Stimulated activated CD4-positive, alpha-beta T cell treated with anti-CD3 and anti-CD28 coated beads, TNF-alpha, amount 100 ng/mL, for 4 hours (primary cell): Measurements from ENCODE around the gene WFS1.

Source experiments
- DNase-seq, 3 experiments: peaks; one replicate each; pipeline ENCODE4 v3.0.0-alpha.2; 2020; ENCODE audit warnings: low read depth in 3 of 3

WFS1 gene

DNA sequence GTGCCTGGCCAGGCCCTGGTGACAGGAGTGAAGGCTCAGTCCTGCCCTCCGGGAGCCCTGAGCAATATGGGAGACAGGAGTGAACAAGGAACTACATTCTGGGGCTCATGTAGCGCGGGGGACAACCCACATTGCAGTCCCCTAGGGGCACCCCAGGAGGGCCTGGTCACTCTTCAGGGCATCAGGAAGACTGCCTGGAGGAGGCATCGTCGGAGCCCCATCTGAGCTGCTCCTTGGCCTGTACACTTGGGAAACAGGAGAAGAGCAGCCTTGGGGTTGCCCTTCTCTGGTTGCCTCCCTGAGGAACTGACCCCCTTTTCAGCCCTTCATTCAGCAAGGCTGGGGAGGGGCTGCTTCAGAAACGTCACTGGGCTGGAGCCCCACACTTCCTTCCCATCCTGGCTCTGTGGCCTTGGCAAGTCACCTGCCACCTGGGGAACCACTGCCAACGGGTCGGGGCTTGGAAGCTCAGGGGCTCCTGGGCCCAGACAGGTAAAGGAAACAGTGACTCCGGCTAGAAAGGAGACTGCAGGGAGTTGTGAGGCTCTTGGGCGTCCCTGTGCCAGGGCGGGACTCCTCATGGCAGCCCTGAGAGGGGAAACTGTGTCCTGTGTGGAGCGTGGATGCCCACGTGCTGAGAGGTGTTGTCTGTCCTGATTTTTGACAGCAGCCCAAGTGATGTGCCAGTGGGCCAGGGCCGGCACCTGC lies 10.1 kb downstream of the WFS1 start:
- DNase-seq, result no peak

DNA sequence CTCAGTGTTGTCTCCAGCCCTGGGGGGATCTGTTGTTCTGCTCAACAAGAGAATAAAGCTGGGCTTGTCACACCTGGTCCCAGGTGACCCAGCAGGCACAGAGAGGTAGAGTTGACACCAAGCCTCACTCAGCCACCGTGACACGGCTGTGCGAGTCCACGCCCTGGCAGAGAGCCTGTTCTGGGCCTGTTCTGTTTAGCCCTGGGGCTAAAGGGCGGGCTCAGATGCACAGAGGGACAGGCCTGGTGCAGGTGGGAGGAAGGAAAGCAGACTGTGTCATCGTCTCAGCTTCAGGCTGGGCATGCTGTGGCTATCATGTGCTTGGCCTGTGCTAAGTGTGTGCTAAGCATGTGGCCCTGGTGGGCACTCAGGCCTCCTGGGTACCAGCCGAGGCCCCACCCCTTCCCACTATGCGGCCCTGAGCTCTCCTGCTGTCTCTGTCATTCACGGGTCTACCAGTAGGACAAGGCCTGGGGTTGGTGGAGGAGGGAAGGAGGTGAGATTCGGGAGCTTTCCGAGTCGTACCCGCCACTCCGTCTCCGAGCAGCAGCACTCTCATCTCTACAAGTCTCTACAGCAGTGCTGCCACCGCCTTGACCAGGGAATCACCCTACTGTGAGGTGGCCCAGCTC lies 10.8 kb downstream of the WFS1 start:
- DNase-seq, result no peak

DNA sequence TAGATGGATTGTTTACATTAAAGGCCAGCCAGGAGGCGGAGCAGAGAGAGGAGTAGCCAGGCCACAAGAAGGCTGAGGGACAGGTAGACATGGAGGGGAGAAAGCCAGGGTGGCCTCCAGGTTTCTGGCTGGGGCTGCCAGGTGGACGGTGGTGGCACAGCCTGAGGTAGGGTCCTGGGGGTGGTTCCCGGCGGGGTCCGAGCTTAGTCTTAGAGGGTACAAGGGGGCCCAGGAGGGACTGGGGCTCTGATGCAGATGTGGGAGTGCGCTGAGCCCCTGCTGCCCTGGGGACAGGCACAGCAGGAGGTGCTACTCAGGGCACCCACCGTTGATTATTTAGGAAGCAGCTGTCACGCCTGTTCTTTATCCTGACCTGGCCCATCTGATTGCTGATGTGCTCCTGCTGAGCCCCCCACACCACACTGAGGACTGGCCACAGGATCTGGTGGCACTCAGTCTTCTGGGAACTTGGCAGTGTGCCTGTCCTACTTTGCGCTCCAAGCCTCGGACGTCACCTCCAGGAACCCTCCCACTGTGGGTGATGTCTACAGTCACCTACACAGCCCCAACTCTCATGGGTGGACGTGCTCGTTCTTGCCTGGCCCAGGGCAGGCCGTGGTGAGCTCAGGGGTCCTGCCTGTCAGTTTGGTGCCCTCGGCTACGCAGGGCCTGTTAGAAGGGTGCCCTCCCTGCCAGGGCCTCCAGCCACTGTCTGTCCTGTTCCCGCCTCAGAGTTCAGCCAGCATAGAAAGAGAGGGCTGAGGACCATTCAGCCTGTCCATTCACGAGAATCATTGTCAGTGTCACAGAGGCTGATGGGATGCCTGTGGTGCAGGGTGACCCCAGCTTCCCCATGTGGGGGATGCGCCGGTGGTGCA lies 12.0 kb downstream of the WFS1 start:
- DNase-seq, result no peak

DNA sequence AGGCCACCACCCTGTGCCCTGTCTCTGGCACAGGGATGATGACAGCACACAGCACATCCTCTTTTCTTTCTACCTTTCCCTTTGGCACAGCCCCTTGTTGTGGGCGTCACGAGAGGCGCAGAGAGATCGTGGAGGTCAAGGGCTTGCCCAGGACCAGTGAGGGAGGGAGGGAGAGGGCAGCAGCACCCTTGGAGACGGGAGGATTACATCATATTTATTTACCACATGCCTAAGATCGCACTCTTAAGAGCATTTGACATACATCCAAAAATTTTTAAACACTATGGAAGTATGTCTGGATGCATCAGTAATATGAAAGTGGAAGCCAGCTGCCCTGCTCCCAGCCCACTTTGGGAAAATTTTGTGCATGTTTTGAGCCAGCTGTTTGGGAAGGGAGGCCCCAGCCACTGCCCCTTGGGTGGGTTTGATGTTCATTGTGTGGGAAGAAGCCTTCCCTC lies 12.7 kb downstream of the WFS1 start:
- DNase-seq, result no peak

DNA sequence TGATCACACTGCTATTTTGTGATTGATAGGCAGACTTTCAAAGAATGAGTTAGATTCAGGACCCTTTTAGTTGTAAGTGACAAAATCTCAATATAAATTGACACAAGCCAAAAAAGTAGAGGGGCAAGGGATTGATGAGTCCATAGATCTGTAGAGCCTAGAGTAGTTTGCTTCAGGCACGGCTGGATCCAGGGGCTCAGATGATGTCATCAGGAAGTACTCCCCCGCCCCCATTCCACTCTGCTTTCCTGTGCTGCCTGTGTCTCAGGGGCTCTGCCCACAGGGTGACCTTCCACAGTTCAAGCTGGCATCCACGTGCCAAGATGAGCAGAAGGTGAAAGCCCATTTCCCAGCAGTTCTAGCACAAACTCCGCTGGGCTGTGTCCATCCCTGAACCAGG lies 13.6 kb downstream of the WFS1 start:
- DNase-seq, result no peak

DNA sequence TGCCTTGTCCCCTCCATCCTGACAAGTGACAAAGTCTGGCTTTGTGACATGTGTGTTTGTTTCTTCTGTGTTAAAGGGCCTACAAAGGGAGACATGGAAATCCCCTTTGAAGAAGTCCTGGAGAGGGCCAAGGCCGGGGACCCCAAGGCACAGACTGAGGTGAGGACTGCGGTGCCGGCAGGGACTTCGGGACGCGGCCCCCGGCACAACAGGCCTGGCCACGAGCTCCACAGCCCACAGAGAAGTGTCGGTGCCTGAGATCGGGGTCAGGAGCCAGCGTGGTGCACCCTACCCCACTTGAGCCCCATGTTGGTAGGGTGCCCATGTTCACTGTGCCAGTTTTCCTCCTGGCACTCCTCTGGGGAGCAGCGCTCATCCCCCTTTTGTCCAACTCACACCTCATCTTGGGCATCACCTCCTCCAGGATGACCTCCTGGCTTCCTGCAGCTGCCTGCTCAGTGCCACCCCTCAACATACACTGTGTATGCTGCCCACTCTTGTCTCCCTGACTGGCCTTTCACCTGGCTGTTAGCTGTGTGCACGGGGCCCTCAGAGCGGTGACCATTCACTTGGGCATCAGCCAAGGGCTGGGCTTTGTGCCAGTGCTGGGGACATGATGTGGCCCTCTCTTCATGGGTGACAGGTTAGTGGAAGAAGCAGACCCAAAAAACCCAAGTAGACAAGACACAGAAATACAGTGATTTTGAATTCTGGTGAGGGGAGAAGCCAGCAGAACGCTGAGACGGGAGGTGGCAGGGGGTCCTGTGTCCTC lies 17.6 kb downstream of the WFS1 start:
- DNase-seq, result no peak

DNA sequence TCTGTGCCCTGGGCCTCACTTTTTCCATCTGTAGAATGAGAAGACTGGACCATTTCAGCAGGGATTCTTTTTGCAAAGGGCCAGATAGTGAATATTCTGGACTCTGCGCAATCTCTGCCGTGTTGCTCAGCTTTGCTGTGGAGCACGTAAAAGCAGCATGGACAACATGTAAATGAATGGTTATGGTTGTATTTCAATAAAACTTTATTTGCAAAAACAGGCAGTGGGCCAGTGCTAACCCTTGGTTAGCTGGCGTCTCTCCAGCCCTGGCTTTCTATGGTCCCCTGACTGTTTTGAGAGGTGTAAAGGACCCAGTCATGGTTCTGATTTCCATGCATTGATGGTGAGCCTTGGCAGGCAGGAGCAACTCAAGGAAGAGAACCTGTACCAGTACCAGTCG lies 18.7 kb downstream of the WFS1 start:
- no peak for DNase-seq

DNA sequence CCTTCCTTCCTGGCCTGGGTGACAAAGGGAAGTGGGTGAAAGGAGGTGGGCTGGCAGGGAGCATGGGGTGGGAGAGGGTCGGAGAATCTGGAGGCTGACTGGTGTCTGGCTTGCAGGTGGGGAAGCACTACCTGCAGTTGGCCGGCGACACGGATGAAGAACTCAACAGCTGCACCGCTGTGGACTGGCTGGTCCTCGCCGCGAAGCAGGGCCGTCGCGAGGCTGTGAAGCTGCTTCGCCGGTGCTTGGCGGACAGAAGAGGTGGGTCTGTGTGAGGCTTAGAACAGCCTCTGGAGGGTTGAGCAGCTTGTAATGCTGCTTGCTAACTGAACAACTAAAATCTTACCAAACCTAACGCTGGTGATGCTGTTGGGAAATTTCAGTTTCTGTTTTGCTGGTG lies 19.2 kb downstream of the WFS1 start:
- no peak for DNase-seq

DNA sequence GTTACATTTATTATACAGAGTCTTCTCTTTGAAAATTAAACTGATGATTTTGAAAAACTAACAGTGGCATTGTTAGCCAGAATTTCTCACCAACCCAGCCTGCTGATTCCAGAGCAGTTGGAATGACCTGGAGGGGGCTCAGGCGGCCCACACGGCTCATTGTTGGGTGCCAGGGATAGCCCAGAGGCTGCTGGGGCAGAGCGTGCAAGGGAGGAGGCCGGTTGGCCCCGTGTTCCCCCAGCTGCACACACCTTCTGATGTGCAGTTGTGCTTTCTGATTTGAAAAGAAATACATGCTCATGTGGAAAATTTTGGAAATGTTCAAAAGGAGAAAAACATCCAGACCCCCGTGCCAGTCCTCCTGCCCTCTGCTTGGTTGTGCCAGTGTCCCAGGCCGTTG lies 20.6 kb downstream of the WFS1 start:
- no peak for DNase-seq

DNA sequence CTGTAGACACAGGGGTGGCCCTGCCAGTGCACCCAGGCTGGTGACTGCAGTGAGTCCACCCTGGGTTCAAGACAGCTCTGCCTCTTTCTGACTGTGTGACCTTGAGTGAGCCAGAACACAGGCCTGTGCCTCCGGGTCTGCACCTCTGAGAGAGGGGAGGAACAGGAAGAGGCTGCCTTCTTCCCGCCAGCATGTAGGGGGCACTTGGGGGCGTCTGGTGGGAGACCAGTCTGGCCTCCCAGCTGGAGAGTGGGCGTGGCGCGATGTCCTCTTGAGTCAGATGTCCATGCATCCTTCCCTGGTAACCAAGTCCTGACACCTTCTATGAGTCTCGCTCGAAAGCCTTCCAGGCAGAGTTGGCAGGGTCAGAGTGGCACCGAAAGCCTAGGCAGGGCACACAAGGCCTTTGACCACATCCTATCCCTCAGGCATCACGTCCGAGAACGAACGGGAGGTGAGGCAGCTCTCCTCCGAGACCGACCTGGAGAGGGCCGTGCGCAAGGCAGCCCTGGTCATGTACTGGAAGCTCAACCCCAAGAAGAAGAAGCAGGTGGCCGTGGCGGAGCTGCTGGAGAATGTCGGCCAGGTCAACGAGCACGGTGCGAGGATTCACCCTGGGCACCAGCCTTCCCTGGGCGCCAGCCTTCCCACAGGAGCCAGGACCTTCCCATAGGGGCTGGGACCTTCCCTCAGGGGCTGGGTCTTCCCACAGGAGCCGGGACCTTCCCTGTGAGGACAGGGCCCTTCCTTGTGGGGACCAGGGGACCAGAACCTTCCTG lies 21.3 kb downstream of the WFS1 start:
- DNase-seq, result no peak

DNA sequence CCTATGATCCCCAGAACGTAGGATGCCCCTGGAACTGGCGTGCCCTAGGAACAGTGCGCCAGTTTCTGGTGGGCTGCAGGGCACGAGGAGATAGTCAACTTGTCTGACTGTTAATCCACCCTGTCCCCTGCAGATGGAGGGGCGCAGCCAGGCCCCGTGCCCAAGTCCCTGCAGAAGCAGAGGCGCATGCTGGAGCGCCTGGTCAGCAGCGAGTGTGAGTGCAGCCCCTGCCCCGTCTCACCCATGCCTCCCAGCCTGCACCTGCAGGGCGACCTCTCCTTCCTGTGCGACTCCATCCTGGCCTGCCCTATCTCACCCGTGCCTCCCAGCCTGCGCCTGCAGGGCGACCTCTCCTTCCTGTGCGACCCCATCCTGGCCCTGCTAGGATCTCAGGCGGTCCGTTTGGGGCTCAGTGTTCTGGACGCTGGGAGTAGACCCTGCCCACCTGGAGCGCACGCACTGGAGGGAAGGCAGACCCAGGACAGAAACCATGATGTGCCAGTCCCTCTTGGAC lies 22.2 kb downstream of the WFS1 start:
- DNase-seq, result no peak

DNA sequence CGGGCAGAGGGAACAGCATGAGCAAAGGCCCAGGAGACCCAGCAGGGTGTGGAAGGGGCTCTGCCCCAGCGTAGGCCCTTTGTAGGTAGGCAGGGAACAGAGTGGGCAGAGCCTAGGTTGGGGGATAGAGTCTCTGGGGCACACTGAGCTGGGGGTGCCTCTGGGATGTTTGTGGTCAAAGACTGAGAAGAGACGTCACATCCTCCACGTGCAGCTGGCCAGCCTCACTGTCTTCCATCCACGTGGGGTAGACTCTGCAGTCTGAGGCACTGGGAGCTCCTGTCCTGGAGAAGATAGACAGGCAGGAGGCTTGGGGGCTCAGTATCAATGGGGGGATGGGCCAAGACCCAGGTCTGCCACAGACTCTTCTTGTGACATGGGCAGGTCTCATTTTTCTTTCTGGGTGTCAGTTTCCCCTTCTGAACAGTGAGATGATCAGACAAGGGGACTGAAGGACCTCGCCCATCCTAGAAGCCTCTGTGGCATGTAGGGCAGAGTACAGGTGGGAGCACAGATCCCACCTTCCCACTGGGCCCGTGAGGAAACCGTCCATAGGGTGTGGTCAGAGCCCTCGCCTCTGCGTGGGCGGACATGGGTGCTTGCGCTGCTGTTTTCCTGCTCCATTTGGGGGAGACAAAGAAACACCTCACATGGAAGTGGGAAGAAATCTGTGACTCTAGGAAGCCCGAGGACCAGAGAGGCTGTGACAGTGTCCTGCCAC lies 22.9 kb downstream of the WFS1 start:
- no peak for DNase-seq

DNA sequence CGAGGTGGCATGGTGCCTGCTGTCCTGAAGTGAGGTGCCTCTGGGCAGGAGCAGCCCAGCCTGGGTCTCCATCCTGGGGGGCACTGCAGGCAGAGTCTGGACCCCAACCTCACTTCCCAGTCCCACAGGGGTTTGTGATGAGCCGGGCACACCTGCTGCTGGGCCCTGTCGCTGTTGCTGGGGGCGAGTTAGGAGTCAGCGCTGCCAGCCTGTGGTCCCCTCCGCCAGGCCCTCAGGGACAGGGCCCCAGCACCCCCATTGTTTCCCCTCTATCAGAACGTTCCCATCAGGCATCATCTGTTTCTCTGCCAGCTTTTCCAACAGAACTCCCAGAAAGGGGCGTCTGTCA lies 23.4 kb downstream of the WFS1 start:
- DNase-seq, result no peak

DNA sequence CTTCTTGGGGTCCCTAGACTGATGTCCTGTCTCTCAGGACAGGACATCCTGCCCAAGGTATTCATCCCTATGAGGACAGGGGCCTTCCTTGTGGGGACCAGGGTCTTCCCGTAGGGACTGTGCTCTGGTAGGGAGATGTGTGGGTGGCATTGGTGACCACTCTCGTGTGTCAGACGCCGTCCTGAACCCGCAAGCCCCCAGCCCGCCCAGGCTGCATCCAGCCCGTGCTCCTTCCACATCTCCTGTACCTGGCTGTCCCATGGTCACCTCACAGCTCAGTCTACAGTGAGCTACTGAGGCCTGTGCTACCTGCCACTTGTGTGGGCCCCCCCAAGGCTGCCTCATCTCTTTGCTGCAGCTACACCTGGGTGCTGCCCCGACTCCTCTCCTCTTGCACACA lies 24.0 kb downstream of the WFS1 start:
- no peak for DNase-seq

DNA sequence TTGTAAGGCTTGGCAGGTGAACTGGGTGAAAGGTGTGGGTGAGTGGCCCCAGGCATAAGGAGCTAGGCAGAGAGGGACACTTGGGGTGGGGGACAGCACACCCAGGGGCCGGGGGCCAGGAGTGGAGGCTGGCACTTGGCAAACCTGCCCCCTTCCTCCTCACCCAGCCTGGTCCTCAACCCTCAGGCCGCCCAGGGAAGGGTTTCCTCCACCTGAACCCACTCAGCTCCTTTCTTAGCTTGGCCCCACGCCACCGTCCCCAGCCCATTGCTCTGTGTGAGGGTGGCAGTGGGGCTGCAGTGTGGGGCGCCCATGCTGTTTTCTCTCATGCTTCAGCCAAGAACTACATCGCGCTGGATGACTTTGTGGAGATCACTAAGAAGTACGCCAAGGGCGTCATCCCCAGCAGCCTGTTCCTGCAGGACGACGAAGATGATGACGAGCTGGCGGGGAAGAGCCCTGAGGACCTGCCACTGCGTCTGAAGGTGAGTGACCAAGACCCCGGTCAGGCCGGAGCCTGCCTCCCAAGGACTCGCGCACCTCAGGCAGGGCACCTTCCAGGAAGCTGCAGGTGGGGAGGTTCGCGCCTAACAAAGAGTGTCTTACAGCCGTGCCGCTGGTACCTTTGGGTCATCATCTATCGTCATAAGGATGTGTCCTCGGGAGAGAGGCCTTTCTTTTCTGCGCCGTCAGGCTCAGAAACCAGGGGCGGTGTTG lies 25.2 kb downstream of the WFS1 start:
- no peak for DNase-seq

DNA sequence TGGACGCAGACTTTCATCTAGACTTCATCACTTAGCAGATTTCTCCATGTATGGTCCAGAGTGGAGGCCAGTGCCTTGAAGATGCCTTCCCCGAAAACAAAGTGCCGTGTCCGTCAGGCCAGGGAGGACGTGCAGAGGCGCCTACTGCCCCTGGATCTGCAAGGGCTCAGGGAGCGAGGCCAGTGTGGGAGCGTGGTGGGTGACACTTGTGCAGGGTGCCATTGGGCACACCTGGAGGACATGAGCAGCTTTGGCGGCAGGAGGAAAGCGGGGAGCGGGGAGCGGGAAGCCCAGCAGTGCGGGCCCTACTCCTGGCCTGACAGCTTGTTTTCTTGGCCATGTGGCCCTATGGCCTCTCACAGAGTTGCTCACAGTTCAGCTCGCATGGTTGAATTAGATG lies 25.8 kb downstream of the WFS1 start:
- DNase-seq, result no peak

DNA sequence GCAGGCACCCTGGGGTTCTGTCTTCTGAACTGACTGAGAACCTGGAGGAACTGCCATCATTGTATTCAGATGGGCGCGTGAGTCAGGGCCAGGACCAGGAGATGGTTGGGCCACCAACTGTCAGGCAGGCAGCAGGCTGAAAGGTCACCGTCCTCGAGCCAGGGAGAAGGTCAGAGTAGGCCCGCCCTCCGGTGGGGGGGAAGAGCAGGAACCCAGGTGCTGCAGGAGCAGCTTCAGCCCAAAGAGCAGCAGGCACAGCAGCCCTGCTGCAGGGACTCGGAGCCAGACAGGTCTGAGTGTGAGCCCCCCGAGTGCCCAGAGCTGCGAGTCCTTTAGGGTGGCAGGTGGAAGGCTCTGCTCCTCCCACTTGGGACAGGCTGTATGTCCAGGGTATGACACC lies 26.4 kb downstream of the WFS1 start:
- DNase-seq, result no peak

DNA sequence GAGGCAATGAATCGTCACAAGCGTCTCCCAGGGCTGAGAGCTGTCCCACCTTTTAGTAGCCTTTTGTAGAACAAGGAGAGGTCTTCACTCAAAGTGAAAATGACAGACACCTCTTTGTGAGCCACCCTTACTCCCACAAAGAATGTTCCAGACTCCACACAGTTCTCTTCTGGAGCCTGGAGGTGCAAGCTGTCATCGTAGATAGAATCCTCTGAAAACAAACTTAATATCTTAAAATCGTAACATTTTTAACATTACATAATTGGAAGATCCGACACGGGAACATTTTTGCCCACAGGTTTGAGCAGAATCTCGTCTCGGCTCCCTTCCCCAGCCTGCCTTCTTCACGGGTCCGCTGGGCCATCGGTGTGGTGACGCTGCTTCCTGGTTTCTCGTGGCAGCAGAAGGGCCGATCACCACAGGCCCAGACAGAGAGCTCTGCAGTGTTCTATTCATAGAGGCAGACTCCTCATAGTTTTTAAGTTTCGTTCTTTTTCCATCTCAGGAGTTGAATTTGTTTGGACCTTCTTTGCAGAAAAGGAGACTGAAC lies 27.7 kb downstream of the WFS1 start:
- DNase-seq, result no peak

DNA sequence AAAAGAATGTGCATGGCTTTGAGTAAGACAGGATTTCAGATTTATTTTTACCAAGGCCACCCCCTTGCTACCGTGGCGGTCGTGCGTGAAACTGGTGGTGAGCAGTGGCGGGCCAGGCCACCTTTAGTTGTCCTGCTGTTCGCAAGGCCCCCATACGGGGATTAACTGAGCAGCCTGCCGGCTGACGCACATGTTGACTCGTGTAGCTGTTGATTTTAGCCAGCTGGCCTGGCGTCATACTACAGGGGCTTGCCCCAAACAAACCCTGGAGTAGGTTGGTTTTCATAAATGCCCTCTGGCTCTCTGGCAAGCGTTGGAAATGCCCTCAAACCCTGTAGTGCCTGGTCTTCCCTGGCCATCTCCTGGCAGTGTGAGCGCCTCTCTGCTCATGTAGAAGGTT lies 28.4 kb downstream of the WFS1 start:
- no peak for DNase-seq

DNA sequence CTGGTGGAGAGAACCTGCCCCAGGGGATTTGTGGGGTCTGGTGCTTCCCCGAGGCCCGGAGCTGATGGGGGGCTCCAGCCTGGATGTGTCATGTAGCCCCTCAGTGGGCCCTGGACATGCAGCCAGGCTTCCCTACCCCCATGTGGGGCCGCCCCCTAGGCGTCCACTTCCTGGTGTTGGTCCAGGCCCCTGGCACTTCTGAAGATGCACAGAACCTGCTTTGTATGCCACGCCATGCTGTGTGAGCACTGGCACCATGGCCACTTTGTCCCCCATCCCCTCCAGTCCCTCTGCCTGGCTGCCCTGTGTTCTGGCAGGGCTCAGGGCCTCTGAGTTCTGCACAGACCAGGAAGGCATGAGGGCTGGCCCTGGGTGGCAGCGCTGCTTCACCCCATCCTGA lies 29.2 kb downstream of the WFS1 start:
- DNase-seq, result no peak
